ENCODE measurements around the gene DOCK6.

Gene DOCK6

DNA sequence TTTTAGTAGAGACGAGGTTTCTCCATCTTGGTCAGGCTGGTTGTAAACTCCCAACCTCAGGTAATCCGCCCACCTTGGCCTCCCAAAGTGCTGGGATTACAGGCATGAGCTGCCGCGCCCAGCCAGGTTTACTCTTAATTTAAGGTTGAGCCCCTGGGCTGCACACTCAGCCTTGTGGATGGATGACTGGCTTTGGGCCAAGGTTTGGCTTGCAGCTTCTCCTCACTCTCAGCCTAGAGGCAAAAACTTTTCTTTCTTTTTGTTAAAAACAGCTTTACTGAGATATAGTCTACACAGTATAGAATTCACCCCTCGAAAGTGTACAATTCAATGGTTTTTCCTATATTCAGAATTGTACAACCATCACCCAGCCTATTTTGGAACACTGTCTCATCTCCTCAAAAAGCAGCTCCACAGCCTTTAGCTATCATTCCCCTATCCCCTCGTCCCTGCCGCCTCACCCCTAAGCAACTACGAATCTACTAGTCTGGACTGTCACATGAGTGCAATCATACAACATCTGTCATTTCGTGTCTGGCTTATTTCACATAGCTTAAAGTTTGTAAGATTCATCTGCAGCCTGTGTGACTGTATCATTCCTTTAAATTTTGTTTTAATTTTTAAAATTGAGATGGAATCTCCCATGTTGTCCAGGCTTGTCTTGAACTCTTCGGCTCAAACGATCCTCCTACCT, 19.2 kb upstream of the DOCK6 start:
- TF ChIP-seq, protein P1, sequence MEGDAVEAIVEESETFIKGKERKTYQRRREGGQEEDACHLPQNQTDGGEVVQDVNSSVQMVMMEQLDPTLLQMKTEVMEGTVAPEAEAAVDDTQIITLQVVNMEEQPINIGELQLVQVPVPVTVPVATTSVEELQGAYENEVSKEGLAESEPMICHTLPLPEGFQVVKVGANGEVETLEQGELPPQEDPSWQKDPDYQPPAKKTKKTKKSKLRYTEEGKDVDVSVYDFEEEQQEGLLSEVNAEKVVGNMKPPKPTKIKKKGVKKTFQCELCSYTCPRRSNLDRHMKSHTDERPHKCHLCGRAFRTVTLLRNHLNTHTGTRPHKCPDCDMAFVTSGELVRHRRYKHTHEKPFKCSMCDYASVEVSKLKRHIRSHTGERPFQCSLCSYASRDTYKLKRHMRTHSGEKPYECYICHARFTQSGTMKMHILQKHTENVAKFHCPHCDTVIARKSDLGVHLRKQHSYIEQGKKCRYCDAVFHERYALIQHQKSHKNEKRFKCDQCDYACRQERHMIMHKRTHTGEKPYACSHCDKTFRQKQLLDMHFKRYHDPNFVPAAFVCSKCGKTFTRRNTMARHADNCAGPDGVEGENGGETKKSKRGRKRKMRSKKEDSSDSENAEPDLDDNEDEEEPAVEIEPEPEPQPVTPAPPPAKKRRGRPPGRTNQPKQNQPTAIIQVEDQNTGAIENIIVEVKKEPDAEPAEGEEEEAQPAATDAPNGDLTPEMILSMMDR (IDR thresholded peaks at IDR 0.05; ENCODE audit: low read depth, low read length) = no peak
- Histone ChIP-seq H3K27me3 (ENCODE audit: insufficient read depth, low read depth, severe bottlenecking) (no peaks in the 10 kb centered on the region), H3K27ac (no peak overlapping the region), H3K9me3 (ENCODE audit: severe bottlenecking) (no peaks in the 10 kb centered on the region), H3K4me3 (ENCODE audit: low read depth, low read length) (no peak overlapping the region), H3K36me3 (no peaks in the 10 kb centered on the region)
- no peak for DNase-seq

DNA sequence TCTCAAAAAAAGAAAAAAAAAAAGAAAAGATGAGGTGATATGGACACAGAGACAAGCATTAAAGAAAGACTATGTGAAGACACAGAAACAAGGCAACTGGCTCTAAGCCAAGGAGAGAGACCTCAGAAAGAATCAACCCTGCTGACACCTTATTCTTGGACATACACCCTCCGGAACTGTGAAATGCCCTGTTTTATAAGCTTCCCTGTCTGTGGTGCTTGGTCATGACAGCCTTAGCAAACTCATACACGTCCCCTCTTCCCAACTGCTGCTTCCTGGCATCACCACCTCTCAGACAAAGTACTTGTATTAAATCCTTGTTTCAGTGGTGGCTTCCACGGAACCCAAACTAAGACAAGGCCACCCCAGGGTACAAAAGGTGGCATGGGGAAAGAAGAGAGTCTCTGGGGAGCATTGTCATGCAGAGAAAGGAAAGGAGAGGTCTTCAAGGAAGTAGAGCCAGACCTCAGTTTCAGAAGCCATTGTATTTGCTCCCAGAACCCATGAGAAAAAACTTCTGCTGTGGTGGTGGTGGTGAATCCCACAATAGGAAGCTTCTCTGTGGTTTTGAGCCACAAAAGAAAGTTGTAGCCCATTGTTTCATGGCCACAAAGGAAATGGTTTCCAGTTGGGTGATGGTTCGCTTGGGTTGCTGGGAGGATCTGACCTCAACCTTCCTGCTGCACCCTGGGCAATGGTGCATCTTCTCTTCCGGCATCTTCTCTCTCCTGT, 17.3 kb upstream of the DOCK6 start:
- H3K36me3 ChIP-seq = no peaks in the 10 kb centered on the region
- H3K27ac ChIP-seq = no peak overlapping the region
- DNase-seq = no peak
- no peak overlapping the region for H3K4me3 ChIP-seq (ENCODE audit: low read depth, low read length)
- no peaks in the 10 kb centered on the region for H3K9me3 ChIP-seq (ENCODE audit: severe bottlenecking)
- TF ChIP-seq, protein P1 (IDR thresholded peaks at IDR 0.05; ENCODE audit: low read depth, low read length) = no peak
- H3K27me3 ChIP-seq (ENCODE audit: insufficient read depth, low read depth, severe bottlenecking) = no peaks in the 10 kb centered on the region

GRCh38 chr19:11278670-11279069, 16.3 kb upstream of the DOCK6 start:
- H3K4me3 ChIP-seq (ENCODE audit: low read depth, low read length) = no peak overlapping the region
- no peak overlapping the region for H3K27ac ChIP-seq
- TF ChIP-seq, protein P1 (IDR thresholded peaks at IDR 0.05; ENCODE audit: low read depth, low read length) = no peak
- DNase-seq = no peak
- H3K36me3 ChIP-seq = no peaks in the 10 kb centered on the region
- no peaks in the 10 kb centered on the region for H3K9me3 ChIP-seq (ENCODE audit: severe bottlenecking)
- no peaks in the 10 kb centered on the region for H3K27me3 ChIP-seq (ENCODE audit: insufficient read depth, low read depth, severe bottlenecking)

- TF ChIP-seq, protein P1 (IDR thresholded peaks at IDR 0.05; ENCODE audit: low read depth, low read length) = no peak
- no peak for DNase-seq
- Histone ChIP-seq H3K27ac (no peak overlapping the region), H3K4me3 (ENCODE audit: low read depth, low read length) (no peak overlapping the region), H3K27me3 (ENCODE audit: insufficient read depth, low read depth, severe bottlenecking) (no peaks in the 10 kb centered on the region), H3K36me3 (no peaks in the 10 kb centered on the region), H3K9me3 (ENCODE audit: severe bottlenecking) (no peaks in the 10 kb centered on the region)
Observed at GRCh38 chr19:11274533-11275086, 12.3 kb upstream of the DOCK6 start.

DNA sequence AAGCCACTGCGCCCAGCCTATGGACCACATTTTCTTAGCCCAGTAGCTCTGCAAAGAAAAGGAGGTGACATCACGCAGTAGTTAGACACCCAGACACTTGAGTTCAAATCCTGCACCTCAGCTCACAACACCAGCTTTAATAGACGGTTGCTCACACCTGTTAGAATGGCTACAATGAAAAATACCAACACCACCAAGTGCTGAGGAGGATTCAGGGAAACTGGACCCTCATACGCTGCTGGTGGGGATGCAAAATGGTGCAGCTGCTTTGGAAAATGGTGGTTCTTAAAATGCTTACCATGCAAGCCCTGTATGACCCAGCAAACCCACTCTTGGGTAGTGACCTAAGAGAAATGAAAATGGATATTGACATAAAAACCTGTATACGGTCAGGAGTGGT, 11.7 kb upstream of the DOCK6 start:
- no peaks in the 10 kb centered on the region for H3K27me3 ChIP-seq (ENCODE audit: insufficient read depth, low read depth, severe bottlenecking)
- no peak overlapping the region for H3K27ac ChIP-seq
- no peaks in the 10 kb centered on the region for H3K36me3 ChIP-seq
- no peaks in the 10 kb centered on the region for H3K9me3 ChIP-seq (ENCODE audit: severe bottlenecking)
- no peak overlapping the region for H3K4me3 ChIP-seq (ENCODE audit: low read depth, low read length)
- DNase-seq = no peak
- TF ChIP-seq, protein P1 (IDR thresholded peaks at IDR 0.05; ENCODE audit: low read depth, low read length) = no peak
